Measurements from ENCODE around the gene RNASE3.
"Not testable (repeated sequence)": the region's sequence is repeated elsewhere in the genome, so short reads cannot be mapped to it uniquely, and the experiment has no call there.

Gene RNASE3

DNA sequence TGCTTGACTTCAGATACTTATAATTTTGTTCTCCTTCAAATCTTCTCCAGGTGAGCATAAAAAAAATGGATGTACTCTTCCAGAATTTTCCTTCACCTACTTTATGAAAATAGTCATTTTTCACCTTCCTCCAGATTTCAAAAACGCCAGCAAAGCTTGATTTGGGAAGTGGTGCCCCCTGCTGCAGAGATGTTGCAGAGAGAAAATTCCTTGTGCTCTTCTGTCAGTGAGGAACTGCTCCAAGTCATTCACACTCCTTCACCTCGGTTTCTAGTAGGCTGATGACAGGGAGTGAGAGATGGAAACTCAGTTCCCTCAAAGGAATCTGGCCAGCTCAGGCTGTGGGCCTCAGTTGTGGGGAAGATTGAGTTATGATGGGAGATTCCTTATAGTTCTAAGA is 24.2 kb upstream of the RNASE3 start:
- Histone ChIP-seq H3K9me3 (ENCODE audit: control insufficient read depth in 5 of 5, low read length in 5 of 5) (no peaks in the 10 kb centered on the region), H3K36me3 (ENCODE audit: control insufficient read depth in 5 of 5, insufficient read depth in 5 of 5, low read length in 5 of 5) (no peaks in the 10 kb centered on the region), H3K4me1 (ENCODE audit: control insufficient read depth in 5 of 5, insufficient read depth in 5 of 5, low read length in 5 of 5) (no peaks in the 10 kb centered on the region), H3K27me3 (ENCODE audit: control insufficient read depth in 5 of 5, insufficient read depth in 4 of 5, low read length in 5 of 5) (no peaks in the 10 kb centered on the region), H3K9ac (ENCODE audit: low read length in 5 of 5) (no peak overlapping the region), H3K27ac (ENCODE audit: low read depth, low read length) (no peak overlapping the region), H3K4me3 (ENCODE audit: low read depth in 1 of 5, low read length in 5 of 5) (no peak overlapping the region)

DNA sequence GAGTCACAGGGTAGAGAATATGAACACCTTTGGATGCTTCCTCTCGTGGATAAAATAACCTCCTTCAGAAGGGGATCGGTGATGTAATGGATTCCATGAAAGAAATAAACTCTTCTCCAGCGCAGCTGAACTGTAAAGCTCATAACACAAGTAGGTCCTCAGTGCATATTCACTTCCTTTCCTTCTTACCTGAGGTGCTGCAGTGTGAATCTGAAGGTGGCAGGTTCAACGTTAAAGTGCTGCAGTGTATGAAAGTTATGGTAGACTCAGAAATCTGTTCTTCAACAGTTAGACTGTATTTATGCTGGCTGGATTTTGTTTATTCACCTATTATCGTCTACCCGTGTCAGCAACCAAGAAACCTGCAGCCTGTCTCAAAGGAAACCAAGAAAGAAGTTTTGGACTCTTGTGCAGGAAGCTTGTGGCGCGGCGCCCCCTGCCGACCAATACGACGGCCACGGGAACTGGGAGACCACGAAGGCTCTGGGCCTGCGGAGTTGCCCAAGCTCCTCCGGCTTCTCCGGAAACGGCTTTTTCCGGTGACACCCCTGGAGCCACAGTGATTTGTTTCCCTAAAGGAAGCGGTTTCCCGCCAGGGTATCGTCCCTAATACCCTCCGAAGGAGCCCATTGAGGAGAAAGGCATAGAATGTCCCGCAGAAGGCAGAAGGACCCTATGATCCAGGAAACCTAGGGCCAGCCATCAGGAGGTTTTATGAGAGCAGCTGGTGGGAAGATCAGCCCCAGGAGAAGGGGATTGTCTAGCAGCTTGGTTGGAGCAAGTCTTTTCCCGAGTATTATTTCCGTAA is 17.6 kb upstream of the RNASE3 start:
- Histone ChIP-seq H3K36me3 (ENCODE audit: control insufficient read depth in 5 of 5, insufficient read depth in 5 of 5, low read length in 5 of 5) (no peaks in the 10 kb centered on the region), H3K27me3 (ENCODE audit: control insufficient read depth in 5 of 5, insufficient read depth in 4 of 5, low read length in 5 of 5) (no peaks in the 10 kb centered on the region), H3K9me3 (ENCODE audit: control insufficient read depth in 5 of 5, low read length in 5 of 5) (no peaks in the 10 kb centered on the region), H3K9ac (ENCODE audit: low read length in 5 of 5) (peak overlapping the region in 1 of 5 donors; percentile 60), H3K4me3 (ENCODE audit: low read depth in 1 of 5, low read length in 5 of 5) (peak overlapping the region; percentile 39 to 72 (median 56)), H3K4me1 (ENCODE audit: control insufficient read depth in 5 of 5, insufficient read depth in 5 of 5, low read length in 5 of 5) (peaks cover 2 to 12% (median 10%) of the 10 kb centered on the region in 5 donors), H3K27ac (ENCODE audit: low read depth, low read length) (no peak overlapping the region)

GRCh38 chr14:20877016-20877415 is 14.2 kb upstream of the RNASE3 start:
- Histone ChIP-seq H3K4me1 (ENCODE audit: control insufficient read depth in 5 of 5, insufficient read depth in 5 of 5, low read length in 5 of 5) (peaks cover 2 to 12% (median 10%) of the 10 kb centered on the region in 5 donors), H3K4me3 (ENCODE audit: low read depth in 1 of 5, low read length in 5 of 5) (no peak overlapping the region), H3K27ac (ENCODE audit: low read depth, low read length) (no peak overlapping the region), H3K36me3 (ENCODE audit: control insufficient read depth in 5 of 5, insufficient read depth in 5 of 5, low read length in 5 of 5) (no peaks in the 10 kb centered on the region), H3K9me3 (ENCODE audit: control insufficient read depth in 5 of 5, low read length in 5 of 5) (no peaks in the 10 kb centered on the region), H3K9ac (ENCODE audit: low read length in 5 of 5) (no peak overlapping the region), H3K27me3 (ENCODE audit: control insufficient read depth in 5 of 5, insufficient read depth in 4 of 5, low read length in 5 of 5) (no peaks in the 10 kb centered on the region)

- Histone ChIP-seq H3K4me1 (ENCODE audit: control insufficient read depth in 5 of 5, insufficient read depth in 5 of 5, low read length in 5 of 5) (peaks cover 0 to 5% (median 4%) of the 10 kb centered on the region in 5 donors), H3K9me3 (ENCODE audit: control insufficient read depth in 5 of 5, low read length in 5 of 5) (no peaks in the 10 kb centered on the region), H3K9ac (ENCODE audit: low read length in 5 of 5) (no peak overlapping the region), H3K36me3 (ENCODE audit: control insufficient read depth in 5 of 5, insufficient read depth in 5 of 5, low read length in 5 of 5) (no peaks in the 10 kb centered on the region), H3K4me3 (ENCODE audit: low read depth in 1 of 5, low read length in 5 of 5) (no peak overlapping the region), H3K27me3 (ENCODE audit: control insufficient read depth in 5 of 5, insufficient read depth in 4 of 5, low read length in 5 of 5) (no peaks in the 10 kb centered on the region), H3K27ac (ENCODE audit: low read depth, low read length) (no peak overlapping the region)
Observed at GRCh38 chr14:20878695-20879094, 12.5 kb upstream of the RNASE3 start.

DNA sequence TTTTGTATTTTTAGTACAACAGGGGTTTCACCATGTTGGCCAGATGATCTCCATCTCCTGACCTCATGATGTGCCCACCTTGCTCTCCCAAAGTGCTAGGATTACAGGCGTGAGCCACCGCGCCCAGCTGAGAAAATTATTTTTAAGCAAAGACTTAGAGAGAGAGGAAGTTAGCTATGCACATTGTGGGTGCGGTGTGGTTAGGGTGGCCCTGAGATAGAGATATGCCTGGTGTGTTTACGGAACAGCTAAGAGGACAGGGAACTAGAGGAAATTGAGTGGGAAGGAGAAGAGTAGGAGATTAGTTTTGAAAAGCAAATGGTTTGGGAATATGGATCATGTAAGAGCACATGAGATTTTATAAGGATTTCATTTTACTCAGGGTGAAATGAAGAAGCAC is 10.0 kb upstream of the RNASE3 start:
- not testable (repeated sequence) for H3K27ac ChIP-seq (ENCODE audit: low read depth, low read length); H3K9ac ChIP-seq (ENCODE audit: low read length in 5 of 5); H3K27me3 ChIP-seq (ENCODE audit: control insufficient read depth in 5 of 5, insufficient read depth in 4 of 5, low read length in 5 of 5); H3K36me3 ChIP-seq (ENCODE audit: control insufficient read depth in 5 of 5, insufficient read depth in 5 of 5, low read length in 5 of 5); H3K9me3 ChIP-seq (ENCODE audit: control insufficient read depth in 5 of 5, low read length in 5 of 5); H3K4me3 ChIP-seq (ENCODE audit: low read depth in 1 of 5, low read length in 5 of 5); H3K4me1 ChIP-seq (ENCODE audit: control insufficient read depth in 5 of 5, insufficient read depth in 5 of 5, low read length in 5 of 5)

DNA sequence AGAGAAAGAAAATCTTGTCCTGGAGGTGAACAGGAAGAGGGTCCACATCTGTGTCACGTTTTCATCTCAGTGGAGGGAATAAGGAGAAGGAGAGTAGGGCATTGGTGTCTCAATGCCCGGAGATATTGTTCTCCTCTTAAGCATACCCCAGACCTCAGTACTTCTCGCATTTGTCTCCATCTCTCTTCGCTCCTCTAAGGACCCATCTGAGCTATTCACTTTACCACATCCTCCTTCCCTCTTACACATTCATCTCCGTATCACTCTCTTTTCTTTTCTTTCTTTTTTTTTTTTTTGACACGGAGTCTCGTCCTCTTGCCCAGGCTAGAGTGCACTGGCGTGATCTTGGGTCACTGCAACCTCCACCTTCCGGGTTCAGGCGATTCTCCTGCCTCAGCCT is 8.4 kb upstream of the RNASE3 start:
- not testable (repeated sequence) for H3K4me1 ChIP-seq (ENCODE audit: control insufficient read depth in 5 of 5, insufficient read depth in 5 of 5, low read length in 5 of 5); H3K9ac ChIP-seq (ENCODE audit: low read length in 5 of 5); H3K4me3 ChIP-seq (ENCODE audit: low read depth in 1 of 5, low read length in 5 of 5); H3K27ac ChIP-seq (ENCODE audit: low read depth, low read length); H3K9me3 ChIP-seq (ENCODE audit: control insufficient read depth in 5 of 5, low read length in 5 of 5); H3K27me3 ChIP-seq (ENCODE audit: control insufficient read depth in 5 of 5, insufficient read depth in 4 of 5, low read length in 5 of 5); H3K36me3 ChIP-seq (ENCODE audit: control insufficient read depth in 5 of 5, insufficient read depth in 5 of 5, low read length in 5 of 5)

DNA sequence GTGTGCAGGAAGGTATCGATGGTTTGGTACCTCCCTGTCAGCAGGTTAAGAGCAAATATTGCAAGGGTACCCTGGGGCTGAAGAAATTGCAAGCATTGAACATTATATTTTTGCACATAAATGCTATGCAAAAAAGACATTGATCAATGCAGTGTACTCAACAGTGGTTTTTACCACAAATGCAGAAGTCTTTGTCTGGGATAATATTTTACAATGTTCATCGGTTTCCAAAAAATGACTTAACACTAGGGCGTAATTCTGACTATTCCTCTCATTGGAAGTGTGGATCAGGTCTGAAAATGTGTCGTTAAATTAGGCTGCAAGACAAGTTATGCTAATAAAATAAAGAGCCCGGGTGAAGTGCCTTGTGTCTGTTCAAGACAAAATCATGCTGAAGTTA is 2.8 kb upstream of the RNASE3 start:
- not testable (repeated sequence) for H3K9ac ChIP-seq (ENCODE audit: low read length in 5 of 5); H3K4me3 ChIP-seq (ENCODE audit: low read depth in 1 of 5, low read length in 5 of 5); H3K4me1 ChIP-seq (ENCODE audit: control insufficient read depth in 5 of 5, insufficient read depth in 5 of 5, low read length in 5 of 5); H3K27ac ChIP-seq (ENCODE audit: low read depth, low read length); H3K27me3 ChIP-seq (ENCODE audit: control insufficient read depth in 5 of 5, insufficient read depth in 4 of 5, low read length in 5 of 5); H3K36me3 ChIP-seq (ENCODE audit: control insufficient read depth in 5 of 5, insufficient read depth in 5 of 5, low read length in 5 of 5); H3K9me3 ChIP-seq (ENCODE audit: control insufficient read depth in 5 of 5, low read length in 5 of 5)

DNA sequence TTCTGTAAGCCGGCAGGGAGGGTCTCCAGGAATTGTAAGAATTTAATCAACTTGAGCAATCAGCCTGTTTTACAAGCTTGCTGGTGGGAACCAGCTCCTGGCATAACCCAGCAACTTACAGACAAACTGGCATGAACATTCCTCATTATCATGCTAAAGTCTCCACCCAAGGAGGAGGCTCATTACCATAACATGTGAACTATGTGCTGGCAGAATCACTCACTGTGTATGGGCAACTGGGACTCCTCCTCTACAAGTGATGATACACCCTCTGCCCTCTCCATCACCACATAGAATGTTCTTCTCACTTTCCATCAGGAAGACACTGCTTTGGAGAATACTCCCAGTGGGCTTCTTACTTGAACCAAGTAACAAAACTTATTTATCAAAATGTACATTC is 4.1 kb downstream of the RNASE3 start:
- H3K27me3 ChIP-seq (ENCODE audit: control insufficient read depth in 5 of 5, insufficient read depth in 4 of 5, low read length in 5 of 5): peaks cover 0 to 11% (median 0%) of the 10 kb centered on the region in 5 donors
- H3K4me1 ChIP-seq (ENCODE audit: control insufficient read depth in 5 of 5, insufficient read depth in 5 of 5, low read length in 5 of 5): not testable (repeated sequence)

GRCh38 chr14:20904393-20905029 is 13.3 kb downstream of the RNASE3 start:
- Histone ChIP-seq H3K9ac (ENCODE audit: low read length in 5 of 5) (no peak overlapping the region), H3K27ac (ENCODE audit: low read depth, low read length) (no peak overlapping the region), H3K27me3 (ENCODE audit: control insufficient read depth in 5 of 5, insufficient read depth in 4 of 5, low read length in 5 of 5) (peaks cover 0 to 5% (median 0%) of the 10 kb centered on the region in 5 donors), H3K9me3 (ENCODE audit: control insufficient read depth in 5 of 5, low read length in 5 of 5) (peaks cover 0 to 4% (median 0%) of the 10 kb centered on the region in 5 donors), H3K4me3 (ENCODE audit: low read depth in 1 of 5, low read length in 5 of 5) (no peak overlapping the region), H3K4me1 (ENCODE audit: control insufficient read depth in 5 of 5, insufficient read depth in 5 of 5, low read length in 5 of 5) (no peaks in the 10 kb centered on the region), H3K36me3 (ENCODE audit: control insufficient read depth in 5 of 5, insufficient read depth in 5 of 5, low read length in 5 of 5) (no peaks in the 10 kb centered on the region)

More for the DNA sequence above, 4.1 kb downstream of the RNASE3 start:
- not testable (repeated sequence) for H3K4me3 ChIP-seq (ENCODE audit: low read depth in 1 of 5, low read length in 5 of 5); H3K27ac ChIP-seq (ENCODE audit: low read depth, low read length); H3K36me3 ChIP-seq (ENCODE audit: control insufficient read depth in 5 of 5, insufficient read depth in 5 of 5, low read length in 5 of 5); H3K9me3 ChIP-seq (ENCODE audit: control insufficient read depth in 5 of 5, low read length in 5 of 5); H3K9ac ChIP-seq (ENCODE audit: low read length in 5 of 5)

DNA sequence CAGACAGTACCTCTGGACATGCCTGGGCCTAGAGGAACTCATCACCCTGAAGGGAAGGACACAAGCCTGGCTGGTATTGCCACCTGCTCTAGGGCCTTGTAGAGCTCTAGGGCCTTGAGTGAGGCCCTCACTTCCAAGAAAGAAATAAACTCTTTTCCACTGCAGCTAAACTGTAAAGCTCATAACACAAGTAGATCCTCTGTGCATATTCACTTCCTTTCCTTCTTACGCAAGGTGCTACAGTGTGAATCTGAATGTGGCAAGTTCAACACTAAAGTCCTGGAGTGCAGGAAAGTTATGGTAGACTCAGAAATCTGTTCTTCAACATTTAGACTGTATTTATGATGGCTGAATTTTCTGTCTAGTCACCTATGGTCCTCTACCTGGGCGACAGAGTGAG is 14.5 kb downstream of the RNASE3 start:
- Histone ChIP-seq H3K9me3 (ENCODE audit: control insufficient read depth in 5 of 5, low read length in 5 of 5) (peaks cover 0 to 4% (median 0%) of the 10 kb centered on the region in 5 donors), H3K4me1 (ENCODE audit: control insufficient read depth in 5 of 5, insufficient read depth in 5 of 5, low read length in 5 of 5) (no peaks in the 10 kb centered on the region), H3K4me3 (ENCODE audit: low read depth in 1 of 5, low read length in 5 of 5) (no peak overlapping the region), H3K27me3 (ENCODE audit: control insufficient read depth in 5 of 5, insufficient read depth in 4 of 5, low read length in 5 of 5) (no peaks in the 10 kb centered on the region), H3K9ac (ENCODE audit: low read length in 5 of 5) (no peak overlapping the region), H3K27ac (ENCODE audit: low read depth, low read length) (no peak overlapping the region), H3K36me3 (ENCODE audit: control insufficient read depth in 5 of 5, insufficient read depth in 5 of 5, low read length in 5 of 5) (no peaks in the 10 kb centered on the region)
